ENCODE results near the gene SCG5.

Gene SCG5

DNA sequence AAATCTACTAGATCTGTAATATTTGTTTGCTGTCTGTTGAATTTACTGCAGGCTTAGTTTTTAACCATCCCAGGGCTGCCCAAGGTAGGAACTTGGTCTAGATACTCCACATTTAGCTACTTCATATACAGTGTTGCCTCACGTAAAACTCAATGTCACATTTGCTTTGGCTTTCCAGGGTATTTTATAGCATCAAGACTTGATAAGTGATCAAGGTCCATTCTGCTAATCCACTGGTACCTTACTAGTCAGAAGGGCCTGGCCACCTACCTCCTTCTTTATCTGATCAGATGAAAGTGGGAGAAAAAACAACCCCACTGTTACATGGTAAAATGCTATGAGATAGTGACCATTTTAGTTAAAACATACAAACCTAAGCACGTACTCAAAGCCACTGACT, 50.8 kb downstream of the SCG5 start:
- no peak for DNase-seq

GRCh38 chr15:32694222-32694983, 52.9 kb downstream of the SCG5 start:
- DNase-seq = no peak

DNA sequence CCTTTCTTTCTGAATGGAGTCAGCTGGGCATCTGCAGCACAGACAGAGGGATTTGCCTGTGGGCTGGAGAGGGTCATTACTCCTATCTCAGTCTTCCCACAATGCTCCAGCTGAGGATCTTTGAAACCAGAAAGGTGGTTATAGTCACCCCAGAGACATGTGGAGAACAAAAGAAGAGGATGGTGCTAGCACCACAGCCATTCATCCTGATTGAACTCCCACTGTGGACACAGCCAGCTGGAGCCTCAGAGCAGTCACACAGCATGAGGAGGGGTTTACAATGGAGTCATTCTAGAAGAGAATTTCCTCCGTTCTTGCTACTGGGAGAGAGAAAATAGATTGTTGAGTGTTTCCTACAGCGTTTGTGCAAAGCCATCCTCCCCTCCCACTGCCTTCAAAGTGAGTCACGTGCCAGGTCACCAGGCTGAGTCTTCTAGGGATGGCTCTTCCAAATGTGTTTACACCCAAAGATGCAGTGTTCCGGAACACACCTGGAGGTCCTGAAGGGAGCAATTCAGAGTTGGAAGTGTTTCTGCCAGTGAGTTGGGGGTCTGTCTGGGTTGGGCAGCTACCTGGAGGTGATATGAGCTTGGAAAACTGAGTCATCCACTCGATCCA, 57.4 kb downstream of the SCG5 start:
- no peak for DNase-seq

GRCh38 chr15:32700501-32701150, 59.1 kb downstream of the SCG5 start:
- no peak for DNase-seq

- DNase-seq = no peak
Observed at GRCh38 chr15:32701863-32702262, 60.4 kb downstream of the SCG5 start.

DNA sequence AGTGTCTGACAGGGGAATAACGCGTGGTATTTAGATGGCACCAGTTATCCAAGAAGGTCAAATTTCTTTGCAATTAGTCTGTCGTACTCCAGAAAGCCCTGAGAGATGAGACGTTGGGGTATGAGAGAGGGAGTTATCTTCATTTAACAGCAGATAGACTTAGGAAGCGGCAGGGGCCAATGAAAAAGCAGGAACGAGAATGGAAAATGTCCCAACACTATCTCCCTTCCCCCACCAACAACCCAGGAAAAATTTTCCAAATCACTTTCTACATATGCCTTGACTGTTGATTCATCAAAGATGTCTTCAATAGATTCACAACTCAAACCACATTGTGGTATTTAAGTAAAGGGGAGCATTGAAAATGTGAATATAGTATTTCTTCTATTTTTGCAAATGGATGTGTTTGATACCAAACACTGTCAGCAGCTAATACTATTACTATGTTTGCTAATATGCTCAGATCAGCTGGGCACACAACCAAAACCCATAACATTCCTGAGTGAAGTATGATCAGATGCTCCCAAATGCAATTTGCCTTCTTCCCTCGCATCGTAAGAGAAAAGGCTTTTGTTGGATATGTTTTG, 63.0 kb downstream of the SCG5 start:
- DNase-seq = no peak

GRCh38 chr15:32705446-32705845, 63.9 kb downstream of the SCG5 start:
- no peak for DNase-seq

- no peak for DNase-seq
Observed at GRCh38 chr15:32706704-32707103, 65.2 kb downstream of the SCG5 start.

DNA sequence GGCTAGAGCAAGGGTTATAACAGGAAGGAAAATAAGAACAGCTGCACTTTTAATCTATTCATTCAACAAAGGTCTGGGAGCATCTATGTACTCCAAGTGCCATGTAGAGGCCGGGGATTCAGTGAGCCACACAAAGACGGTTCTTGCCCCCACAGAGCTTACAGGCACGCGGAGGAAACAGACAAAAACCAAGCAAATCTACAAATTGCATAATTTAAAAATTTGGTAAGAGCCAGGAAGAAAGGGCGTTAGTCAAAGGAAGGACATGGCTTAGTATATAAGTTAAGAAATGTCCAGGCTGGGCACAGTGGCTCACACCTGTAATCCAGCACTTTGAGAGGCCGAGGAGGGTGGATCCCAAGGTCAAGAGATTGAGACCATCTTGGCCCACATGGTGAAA, 65.9 kb downstream of the SCG5 start:
- no peak for DNase-seq

- DNase-seq = no peak
Observed at GRCh38 chr15:32709295-32710033, 68.0 kb downstream of the SCG5 start.

DNA sequence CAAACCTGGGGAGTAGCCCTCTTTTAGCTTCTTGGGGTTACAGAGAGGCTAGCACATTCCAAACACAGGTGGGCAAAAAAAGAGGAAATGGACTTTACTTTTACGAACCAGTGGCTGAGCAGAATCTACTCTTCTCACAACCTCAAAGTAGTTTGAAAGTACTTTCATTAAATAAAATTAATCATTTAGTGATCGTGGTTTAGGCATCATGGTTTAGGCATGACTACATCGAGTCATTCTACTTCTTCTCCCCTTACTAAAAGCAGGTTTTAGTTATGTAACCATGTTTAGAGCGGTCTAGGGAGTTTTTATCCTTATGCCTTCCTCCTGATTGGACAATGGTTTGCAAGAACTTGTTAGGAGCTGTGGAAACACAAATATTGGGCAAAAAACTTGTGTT, 73.8 kb downstream of the SCG5 start:
- DNase-seq = no peak

- no peak for DNase-seq
Observed at GRCh38 chr15:32716216-32716914, 74.9 kb downstream of the SCG5 start.

- no peak for DNase-seq
Observed at GRCh38 chr15:32716915-32717425, 75.5 kb downstream of the SCG5 start.

DNA sequence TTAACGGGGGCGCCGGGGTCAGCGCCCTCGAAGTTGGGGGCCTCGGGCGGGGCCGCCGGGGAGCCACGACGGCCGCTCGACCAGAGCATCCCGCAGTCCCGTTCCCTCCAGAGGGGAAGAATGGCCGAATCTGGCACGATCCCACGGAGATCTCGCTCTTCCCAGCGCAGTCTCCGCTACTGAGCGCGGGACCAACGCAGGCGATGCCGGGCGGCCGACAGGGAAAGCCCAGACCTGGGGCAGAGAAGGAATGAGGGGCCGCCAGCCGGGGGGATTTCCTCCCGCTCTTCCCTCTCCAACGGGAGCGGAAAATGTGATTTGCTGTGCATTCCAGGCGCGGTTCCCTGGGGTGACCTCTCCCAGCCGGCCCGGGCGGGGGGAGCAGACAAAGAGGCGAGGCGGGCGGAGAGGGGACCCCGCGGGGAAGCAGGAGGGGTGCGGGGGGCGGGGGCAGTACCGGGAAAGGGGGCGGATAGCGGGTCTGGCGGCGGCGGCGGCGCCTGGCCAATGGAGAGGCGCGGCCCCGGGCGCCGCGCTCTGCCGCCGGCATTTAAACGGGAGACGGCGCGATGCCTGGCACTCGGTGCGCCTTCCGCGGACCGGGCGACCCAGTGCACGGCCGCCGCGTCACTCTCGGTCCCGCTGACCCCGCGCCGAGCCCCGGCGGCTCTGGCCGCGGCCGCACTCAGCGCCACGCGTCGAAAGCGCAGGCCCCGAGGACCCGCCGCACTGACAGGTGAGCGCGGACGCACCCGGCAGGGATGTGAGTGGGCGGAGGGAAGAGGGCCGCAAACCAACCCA, 76.1 kb downstream of the SCG5 start, which contains the start of gene GREM1:
Gene GREM1, plus strand, starts transcription at position 579 of the 801 bp plus-strand sequence. CDS start 12,687 bp downstream, outside the sequence.
- no peak for DNase-seq

DNA sequence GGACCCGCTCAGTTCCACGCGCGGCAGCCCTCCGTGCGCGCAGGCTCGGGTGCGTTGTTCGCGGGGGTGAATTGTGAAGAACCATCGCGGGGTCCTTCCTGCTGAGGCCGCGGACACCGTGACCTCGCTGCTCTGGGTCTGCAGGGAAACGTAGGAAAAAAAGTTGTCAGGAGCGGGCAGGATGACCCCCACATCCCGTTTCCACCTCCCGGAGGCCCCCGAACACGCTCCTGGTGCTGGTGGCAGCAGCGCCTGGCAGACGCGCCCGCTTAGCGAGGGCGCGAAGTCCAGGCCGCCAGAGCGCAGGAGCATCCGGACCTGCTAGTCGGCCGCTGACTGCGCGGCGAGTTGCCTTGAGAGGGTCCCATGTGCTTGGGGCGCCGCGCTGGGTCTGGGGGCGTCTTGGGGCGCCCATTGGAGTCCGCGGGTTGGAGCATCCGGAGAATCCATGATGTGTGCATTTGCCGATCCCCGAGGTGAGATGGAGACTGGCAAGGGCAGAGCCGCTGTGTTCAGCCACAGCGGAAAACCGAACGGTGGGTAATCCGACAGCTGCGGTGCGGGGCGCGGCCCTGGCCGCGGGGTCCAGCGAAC, 76.8 kb downstream of the SCG5 start:
- DNase-seq = no peak

DNA sequence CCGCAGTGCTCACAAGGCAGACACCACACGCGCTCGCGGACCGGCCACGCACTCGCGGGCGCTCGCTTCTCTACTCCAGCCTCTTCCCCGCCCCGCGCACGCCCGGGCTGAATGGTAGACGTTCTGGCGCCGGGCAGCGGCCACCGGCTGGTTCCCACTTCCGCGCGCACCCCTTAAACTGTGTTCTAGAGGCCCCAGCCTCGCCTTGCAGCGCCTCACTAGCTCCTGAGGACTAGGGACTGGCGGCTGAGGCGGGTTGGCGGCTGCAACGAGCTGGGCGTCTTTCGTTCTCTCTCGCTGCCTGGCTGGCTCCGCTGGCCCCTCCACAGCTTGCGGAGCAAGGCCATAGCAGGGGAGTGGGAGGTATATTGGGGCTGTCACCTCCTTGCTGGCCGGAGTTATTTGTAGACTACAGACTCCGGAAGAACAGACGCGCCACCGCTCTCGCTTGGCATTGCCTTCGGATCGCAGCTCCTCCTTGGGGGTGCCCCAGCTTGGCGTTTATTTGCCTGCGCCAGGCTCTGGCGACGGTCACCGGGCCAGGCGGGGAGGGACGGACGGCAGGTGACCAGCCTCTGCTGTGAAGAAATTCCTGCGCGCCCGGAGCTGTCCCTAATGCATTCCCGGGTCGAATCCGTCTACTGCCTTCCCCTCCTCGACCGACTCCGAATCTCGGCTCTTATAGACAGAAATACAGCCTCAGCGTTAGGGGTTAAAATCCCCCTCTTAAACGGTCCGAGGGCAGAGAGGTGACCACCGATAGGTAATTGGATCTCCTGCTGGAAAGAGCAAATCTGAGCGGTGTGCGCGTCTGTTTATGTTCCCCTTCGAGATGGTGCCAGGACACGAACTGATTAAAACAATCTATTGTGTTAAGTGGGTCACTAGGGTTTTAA, 77.6 kb downstream of the SCG5 start:
- DNase-seq = no peak

DNA sequence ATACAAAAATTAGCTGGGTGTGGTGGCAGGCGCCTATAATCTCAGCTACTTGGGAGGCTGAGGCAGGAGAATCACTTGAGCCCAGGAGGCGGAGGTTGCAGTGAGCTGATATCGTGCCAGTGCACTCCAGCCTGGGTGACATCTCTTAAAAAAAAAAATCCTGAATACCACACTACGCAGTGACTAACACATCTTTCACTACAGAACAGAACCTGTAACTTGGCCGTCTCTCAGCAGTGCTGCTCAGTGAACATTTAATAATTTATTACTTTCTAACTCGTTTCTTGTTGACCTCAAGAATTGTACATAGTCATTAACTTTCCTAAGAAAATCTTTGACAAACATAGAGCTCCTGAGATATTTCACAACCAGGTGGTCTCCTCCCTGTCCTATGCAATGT, 80.1 kb downstream of the SCG5 start:
- no peak for DNase-seq

DNA sequence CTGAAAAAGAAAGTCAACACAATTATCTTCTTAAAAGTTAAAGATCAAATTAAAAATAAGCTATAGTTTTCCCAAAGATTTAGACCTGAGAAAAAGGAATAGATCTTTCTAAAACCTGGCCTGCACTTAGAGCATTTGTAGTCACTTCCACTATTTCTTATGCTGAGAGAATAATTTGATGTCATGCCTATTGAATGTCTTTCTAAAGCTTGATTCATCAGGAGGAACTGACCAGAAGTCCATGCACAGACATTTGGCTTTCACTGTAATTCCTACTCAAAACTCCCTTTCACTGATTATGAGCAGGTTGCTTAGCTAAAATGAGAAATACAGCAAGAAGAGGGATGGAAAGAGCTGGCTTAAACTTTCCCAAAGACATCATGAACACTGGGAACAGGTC, 80.6 kb downstream of the SCG5 start:
- no peak for DNase-seq

DNA sequence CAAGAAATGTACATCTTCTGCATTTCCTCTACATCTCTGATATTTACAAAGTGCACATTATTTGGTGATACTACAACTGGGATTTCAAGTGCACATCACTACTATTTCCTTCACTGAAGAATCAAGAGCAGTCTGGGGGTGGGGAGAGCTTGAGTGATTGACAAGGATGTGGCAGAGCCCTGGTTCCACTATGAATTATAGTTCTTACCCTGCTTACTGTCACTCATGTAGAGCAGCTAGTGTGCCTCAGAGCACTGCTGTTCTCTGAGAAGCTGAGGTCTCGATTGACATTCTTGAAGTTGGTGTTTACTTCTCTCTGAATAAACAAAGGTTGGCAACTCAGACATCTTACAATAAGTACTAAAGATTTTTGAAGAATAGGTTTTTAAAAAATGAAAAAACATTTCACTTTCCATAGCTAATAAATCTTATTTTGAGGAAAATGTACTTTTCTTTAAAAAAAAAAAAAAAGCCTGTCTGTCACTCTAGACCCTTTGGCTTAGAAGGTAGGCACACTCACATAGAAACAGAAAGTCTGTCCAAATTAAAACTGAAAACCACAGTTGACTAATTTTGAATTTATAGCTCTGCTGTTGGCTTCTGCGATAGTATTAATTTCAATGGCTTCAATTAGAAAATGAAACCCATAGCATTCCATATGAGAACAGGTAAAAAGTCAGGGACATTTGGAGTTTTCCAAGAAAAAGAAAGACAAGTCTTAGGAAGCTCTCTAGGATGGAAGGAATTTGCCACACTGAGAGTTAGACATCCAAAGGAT, 81.8 kb downstream of the SCG5 start:
- DNase-seq = no peak
